DOHH2 (cell line): ENCODE measurements around the gene RAD17.
"Not testable (repeated sequence)": the region's sequence is repeated elsewhere in the genome, so short reads cannot be mapped to it uniquely, and the experiment has no call there.

Source experiments
- H3F3A ChIP-seq: fragments of 200-600 bp; sonication (generic), shearing (Covaris generic); 2 replicates; pipeline ENCODE4 v1.6.0; 2016; ENCODE audit warnings: antibody characterized with exemption, mild to moderate bottlenecking; ENCODE audit not compliant: control insufficient read depth, insufficient read depth
- H3K27ac ChIP-seq: fragments of 200-600 bp; sonication (generic); 2 replicates; pipeline ENCODE4 v1.5.1; 2014; ENCODE audit warnings: low read depth, mild to moderate bottlenecking, low read length, moderate library complexity
- H3K27me3 ChIP-seq: fragments of 200-600 bp; sonication (generic); 2 replicates; pipeline ENCODE4 v1.6.1; 2014; ENCODE audit warnings: mild to moderate bottlenecking, low read length, mixed read lengths; ENCODE audit not compliant: control insufficient read depth
- H3K36me3 ChIP-seq: fragments of 200-600 bp; sonication (generic); 2 replicates; pipeline ENCODE4 v1.6.1; 2014; ENCODE audit warnings: mild to moderate bottlenecking, low read length, moderate library complexity, mixed read lengths; ENCODE audit not compliant: control insufficient read depth
- H3K4me1 ChIP-seq: fragments of 200-600 bp; sonication (generic); 2 replicates; pipeline ENCODE4 v1.6.1; 2014; ENCODE audit warnings: mild to moderate bottlenecking, low read length, mixed read lengths; ENCODE audit not compliant: control insufficient read depth
- H3K4me2 ChIP-seq: fragments of 200-600 bp; sonication (generic); 2 replicates; pipeline ENCODE4 v1.6.0; 2014; ENCODE audit warnings: mild to moderate bottlenecking, low read length, moderate library complexity
- H3K4me3 ChIP-seq: fragments of 200-600 bp; sonication (generic); 2 replicates; pipeline ENCODE4 v1.5.1; 2014; ENCODE audit warnings: mild to moderate bottlenecking, low read length, mixed read lengths
- H3K79me2 ChIP-seq: fragments of 200-600 bp; sonication (generic); 2 replicates; pipeline ENCODE4 v1.6.1; 2014; ENCODE audit warnings: mild to moderate bottlenecking, low read length, mixed read lengths; ENCODE audit not compliant: control insufficient read depth
- H3K9me2 ChIP-seq: fragments of 200-600 bp; sonication (generic); replicated peaks from 2 replicates; pipeline ENCODE4 v1.6.1; 2014; ENCODE audit warnings: mild to moderate bottlenecking, low read length, mixed read lengths; ENCODE audit not compliant: control insufficient read depth
- H3K9me3 ChIP-seq: fragments of 200-600 bp; sonication (generic); 2 replicates; pipeline ENCODE4 v1.6.1; 2014; ENCODE audit warnings: antibody characterized with exemption, low read length, mixed read lengths; ENCODE audit not compliant: control insufficient read depth, insufficient read depth
- H4K20me1 ChIP-seq: fragments of 200-600 bp; sonication (generic); 2 replicates; pipeline ENCODE4 v1.6.0; 2014; ENCODE audit warnings: low read depth, mild to moderate bottlenecking, antibody characterized with exemption, low read length, moderate library complexity; ENCODE audit not compliant: control insufficient read depth, insufficient read depth
- CTCF ChIP-seq: fragments of 200-600 bp; sonication (generic); IDR thresholded peaks from one replicate; pipeline ENCODE4 v1.5.1; 2014; ENCODE audit warnings: antibody characterized with exemption, mild to moderate bottlenecking, low read depth, low read length; ENCODE audit not compliant: poor library complexity, severe bottlenecking
- EZH2phosphoT487 ChIP-seq: fragments of 200-600 bp; sonication (generic); IDR thresholded peaks from 2 replicates; pipeline ENCODE4 v1.6.1; 2017; ENCODE audit warnings: borderline replicate concordance, mild to moderate bottlenecking, antibody characterized with exemption, low read length, moderate library complexity, mixed read lengths

RAD17 gene

GRCh38 chr5:69451941-69452647 lies 82.5 kb downstream of the RAD17 start:
- H3K9me3 ChIP-seq = no peaks in the 10 kb centered on the region
- no peaks in the 10 kb centered on the region for H3K36me3 ChIP-seq
- H3K9me2 ChIP-seq = no peaks in the 10 kb centered on the region
- H3K4me1 ChIP-seq = no peaks in the 10 kb centered on the region
- no peaks in the 10 kb centered on the region for H3K79me2 ChIP-seq
- TF ChIP-seq EZH2phosphoT487 = no peak
- no peak for TF ChIP-seq CTCF
- no peaks in the 10 kb centered on the region for H4K20me1 ChIP-seq
- H3F3A ChIP-seq = no peaks in the 10 kb centered on the region
- no peak overlapping the region for H3K27ac ChIP-seq
- no peaks in the 10 kb centered on the region for H3K27me3 ChIP-seq
- no peak overlapping the region for H3K4me3 ChIP-seq
- no peak overlapping the region for H3K4me2 ChIP-seq

- H3K9me3 ChIP-seq, H3K27me3 ChIP-seq, H4K20me1 ChIP-seq, H3K4me1 ChIP-seq, H3K36me3 ChIP-seq, H3K4me2 ChIP-seq, H3K27ac ChIP-seq, H3K4me3 ChIP-seq, H3K9me2 ChIP-seq, H3F3A ChIP-seq, H3K79me2 ChIP-seq: not testable (repeated sequence)
Observed at GRCh38 chr5:69453487-69453886, 83.9 kb downstream of the RAD17 start.

GRCh38 chr5:69454460-69455249 lies 85.0 kb downstream of the RAD17 start:
- Histone ChIP-seq H3K9me2 (no peaks in the 10 kb centered on the region), H4K20me1 (no peaks in the 10 kb centered on the region), H3K27me3 (no peaks in the 10 kb centered on the region), H3F3A (no peaks in the 10 kb centered on the region), H3K4me2 (no peak overlapping the region), H3K79me2 (no peaks in the 10 kb centered on the region), H3K9me3 (no peaks in the 10 kb centered on the region), H3K36me3 (no peaks in the 10 kb centered on the region), H3K4me1 (no peaks in the 10 kb centered on the region), H3K4me3 (no peak overlapping the region), H3K27ac (no peak overlapping the region)
- TF ChIP-seq CTCF (no peak), EZH2phosphoT487 (no peak)

GRCh38 chr5:69455428-69455988 lies 85.9 kb downstream of the RAD17 start:
- not testable (repeated sequence) for H3K9me3 ChIP-seq, H3K79me2 ChIP-seq, H4K20me1 ChIP-seq, H3K4me1 ChIP-seq, H3F3A ChIP-seq, H3K4me2 ChIP-seq, H3K36me3 ChIP-seq, H3K9me2 ChIP-seq, H3K27me3 ChIP-seq, H3K4me3 ChIP-seq, H3K27ac ChIP-seq
